ENCODE measurements around the gene AFF1.
A peak's percentile ranks its signal among the peaks of the same experiment; 100 is the strongest.
"Not testable (repeated sequence)": the region's sequence is repeated elsewhere in the genome, so short reads cannot be mapped to it uniquely, and the experiment has no call there.

AFF1 gene

DNA sequence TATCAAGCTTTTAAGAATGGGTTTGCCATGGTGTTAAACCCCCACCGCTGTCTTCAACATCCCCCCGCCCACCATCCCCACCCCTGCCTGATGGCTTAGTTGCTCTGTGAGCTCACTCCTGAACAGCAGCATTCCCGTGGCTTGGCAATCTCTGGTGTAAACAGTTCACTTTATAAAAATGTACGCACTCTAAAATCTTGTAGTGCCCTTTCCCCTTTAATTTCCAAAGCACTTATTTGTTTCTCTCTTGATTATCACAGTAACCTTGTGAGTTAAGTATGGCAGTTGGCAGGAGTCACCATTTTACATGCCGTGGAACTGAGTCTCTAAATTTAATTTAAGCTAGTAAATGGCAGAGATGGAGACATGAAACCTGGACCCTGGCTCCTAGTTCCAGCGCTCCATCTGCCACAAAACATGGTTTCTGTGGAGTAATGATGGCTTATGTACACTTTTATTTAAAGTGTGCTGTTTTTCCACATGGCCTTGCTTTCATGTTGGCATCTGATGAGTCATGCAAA is 123.1 kb downstream of the AFF1 start:
- DNase-seq (ENCODE audit: low read depth): no peak

DNA sequence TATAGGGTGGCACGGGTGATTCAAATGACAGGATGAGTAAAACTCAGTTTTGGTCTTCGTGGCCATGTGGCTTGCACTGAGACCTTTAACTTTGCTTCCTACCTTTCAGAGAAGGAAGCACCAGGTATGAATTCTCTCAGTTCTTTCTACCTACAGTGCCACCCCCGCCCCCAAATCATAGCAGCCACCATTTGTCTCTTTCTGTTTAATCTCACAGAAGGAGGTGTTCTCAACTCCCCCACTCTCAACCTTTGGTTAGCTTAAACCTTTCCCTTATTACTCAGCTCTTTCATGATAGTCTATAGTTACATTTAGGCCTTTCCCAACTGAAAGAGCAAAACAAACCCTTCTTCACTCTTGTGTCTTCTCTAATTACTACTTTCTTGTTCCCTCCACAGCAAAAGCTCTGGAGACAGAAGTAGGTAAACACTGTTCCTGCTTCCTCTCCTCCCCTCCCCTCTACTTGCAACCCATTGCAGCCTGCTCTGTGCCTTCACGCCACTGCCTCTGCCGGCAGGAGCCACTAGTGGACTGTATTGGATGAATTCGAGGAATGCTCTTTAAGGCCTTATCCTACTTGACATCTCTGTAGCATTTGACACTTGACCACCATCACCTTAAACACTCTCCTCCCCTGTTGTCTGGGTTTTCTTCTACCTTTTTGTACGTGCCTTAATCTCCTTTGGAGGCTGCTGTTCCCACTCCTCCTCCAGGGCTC is 123.7 kb downstream of the AFF1 start:
- DNase-seq (ENCODE audit: low read depth): no peak

DNA sequence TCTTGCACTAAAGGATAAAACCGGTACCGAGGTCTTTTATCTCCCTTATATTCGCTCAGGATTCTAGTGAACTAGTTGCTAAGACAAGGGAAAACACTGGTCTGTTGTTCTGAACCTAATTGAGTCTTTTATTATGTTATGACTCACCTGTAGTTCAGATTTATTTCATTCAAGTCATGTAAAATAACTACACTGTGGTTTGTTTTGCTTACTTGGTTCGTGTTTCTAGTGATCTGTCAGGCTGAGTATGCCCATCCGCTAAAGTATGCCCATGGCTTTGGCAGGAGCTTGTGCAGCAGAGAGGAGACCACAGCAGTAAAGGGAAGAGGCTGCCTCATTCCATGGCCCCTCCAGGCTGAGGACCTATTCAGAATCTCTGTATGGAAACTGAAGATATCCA is 126.1 kb downstream of the AFF1 start:
- peak; percentile 63 for DNase-seq (ENCODE audit: low read depth)

DNA sequence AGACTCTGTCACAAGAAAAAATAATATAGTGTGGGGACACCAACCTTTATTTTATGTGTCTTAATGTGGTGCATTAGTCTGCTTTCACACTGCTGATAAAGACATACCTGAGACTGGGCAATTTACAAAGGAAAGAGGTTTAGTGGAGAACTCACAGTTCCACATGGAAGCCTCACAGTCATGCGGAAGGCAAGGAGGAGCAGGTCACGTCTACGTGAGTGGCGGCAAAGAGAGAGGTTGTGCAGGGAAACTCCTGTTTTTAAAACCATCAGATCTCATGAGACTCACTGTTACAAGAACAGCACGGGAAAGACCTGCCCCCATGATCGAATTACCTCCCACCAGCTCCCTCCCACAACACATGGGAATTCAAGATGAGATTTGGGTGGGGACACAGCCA is 130.2 kb downstream of the AFF1 start:
- no peak for DNase-seq (ENCODE audit: low read depth)

DNA sequence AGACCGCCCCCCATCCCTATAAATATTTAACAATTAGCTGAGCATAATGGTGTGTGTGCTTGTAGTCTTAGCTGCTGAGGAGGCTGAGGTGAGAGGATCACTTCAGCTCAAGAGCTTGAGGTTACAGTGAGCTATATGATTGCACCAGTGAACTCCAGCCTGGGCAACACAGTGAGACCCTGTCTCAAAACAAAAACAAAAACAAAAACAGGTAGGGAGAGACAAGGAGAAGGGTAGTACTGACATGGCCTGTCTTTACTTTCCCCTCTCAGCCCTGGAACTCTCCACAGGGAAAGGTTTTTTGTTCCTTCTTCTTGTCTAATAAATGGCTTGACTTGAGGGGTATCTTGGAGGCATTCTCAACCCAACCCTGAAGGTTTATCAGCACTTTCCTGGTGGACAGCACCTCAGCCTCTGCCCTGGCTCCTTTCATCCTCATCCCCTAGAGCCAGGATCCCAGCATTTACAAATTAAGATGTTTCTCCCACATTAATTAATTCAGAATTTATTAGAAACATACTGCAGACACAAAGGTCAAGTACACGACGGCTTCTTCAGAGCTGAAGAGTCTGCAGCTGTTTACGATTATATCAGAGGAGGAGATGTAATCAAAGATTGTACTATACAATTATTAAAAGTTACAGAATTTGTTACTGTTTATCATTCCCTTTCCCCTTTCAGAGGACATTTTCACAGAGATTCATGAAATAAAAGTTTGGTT is 131.8 kb downstream of the AFF1 start:
- DNase-seq (ENCODE audit: low read depth): no peak

DNA sequence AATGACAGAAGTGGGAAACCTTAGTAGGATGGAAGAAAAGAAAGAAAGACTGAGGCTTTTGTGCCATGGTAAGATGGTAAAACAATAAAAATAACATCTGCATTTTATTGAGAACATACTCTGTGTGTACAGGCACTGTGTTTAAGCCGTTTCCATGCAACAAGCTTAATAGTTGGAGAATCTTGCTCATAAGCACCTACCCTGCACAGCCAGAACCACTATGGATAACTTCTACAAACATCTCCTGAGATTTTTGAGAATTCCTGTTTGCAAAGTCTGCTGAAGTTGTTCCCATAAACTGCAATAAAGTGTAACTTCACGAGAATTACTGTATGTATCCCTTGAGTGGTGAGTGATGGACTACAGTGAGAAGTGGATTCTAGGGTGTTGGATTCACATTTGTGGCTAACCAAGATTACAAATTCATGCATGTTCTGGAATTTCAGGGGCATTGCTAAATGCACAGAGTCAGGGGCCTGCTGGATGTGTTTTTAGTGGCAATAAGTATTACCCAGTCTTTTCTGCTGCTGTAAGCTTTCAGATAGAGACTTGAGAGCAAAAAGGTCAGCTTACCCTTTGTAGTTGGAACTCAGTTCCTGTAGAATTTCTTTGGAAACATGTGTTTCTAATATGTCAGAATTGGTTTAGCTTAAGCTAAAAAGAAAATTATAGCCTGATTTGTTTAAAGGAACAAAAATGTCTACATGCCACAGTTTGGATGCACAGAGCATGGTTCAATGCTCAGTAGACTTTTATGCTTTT is 132.5 kb downstream of the AFF1 start:
- DNase-seq (ENCODE audit: low read depth): no peak

DNA sequence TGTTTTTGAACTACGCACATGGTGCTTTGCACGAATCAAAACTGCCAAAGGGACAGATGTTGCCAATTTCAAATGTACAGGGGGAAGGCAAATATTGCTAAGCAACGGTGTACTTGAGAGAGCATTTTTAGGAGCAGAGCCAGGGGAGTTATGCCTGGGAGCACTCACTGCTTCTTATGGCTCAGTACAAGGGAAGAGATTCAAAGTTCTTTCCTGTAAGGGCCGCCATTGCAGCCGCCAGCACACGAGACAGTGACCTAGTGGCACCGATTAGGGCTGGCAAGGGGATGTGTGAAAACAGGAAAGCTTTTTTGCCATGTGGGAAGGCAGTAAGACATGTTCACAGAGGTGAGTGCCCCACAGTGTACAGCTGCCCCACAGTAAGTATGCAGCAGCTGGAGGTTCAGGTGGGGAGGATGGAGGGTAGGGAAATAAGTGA is 133.8 kb downstream of the AFF1 start:
- no peak for DNase-seq (ENCODE audit: low read depth)

DNA sequence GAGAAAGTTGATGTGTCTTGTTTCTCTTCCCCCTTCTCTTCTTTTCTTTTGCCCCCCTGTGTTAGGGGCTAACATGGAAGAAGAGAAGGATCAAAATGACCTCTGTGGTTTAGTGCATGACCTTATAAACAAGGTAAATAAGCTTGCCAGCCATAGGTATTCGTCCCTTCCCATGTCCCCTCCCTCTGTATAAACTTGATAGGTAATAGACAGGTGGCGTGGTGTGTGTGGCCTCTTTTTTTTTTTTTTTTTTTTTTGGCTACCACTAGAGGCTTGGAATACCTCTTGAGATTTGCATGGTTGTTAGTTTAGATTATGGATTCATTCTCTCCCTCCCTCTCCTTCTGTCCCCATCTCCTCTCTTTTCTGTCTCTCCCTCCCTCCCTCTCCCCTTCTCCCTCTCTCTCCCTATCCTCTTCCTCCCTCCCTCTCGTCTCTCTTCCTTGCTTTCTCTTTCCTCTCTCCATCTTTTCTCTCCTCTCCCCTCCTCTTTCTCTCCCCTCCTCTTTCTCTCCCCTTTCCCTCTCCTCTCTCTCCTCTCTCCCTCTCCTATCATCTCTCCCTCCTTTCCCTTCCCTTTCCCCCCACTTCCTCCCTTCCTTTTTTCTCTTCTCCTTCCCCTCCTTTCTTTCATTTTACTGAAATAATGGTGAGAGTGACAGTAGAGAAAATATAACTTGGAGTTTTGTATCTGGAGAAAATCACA is 134.4 kb downstream of the AFF1 start:
- no peak for DNase-seq (ENCODE audit: low read depth)

DNA sequence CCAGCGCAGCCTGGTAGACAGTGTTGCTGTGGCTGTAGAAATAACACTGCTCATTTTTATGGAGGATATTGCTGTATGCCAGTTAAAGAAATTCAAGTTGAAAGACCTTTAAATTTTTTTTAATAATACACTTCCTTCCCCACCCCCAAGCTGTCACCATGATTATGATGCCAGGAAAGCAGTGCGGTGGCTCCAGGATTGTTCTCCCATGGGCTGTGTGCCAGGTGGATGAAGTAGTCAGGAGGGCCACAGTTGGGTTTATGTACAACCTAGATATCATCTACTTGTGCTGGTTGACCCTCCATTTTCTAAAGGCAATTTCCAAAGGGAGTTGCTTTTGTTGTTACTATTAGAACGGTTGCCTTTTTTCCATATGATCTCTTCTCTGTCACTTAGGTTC is 136.6 kb downstream of the AFF1 start:
- DNase-seq (ENCODE audit: low read depth): no peak

DNA sequence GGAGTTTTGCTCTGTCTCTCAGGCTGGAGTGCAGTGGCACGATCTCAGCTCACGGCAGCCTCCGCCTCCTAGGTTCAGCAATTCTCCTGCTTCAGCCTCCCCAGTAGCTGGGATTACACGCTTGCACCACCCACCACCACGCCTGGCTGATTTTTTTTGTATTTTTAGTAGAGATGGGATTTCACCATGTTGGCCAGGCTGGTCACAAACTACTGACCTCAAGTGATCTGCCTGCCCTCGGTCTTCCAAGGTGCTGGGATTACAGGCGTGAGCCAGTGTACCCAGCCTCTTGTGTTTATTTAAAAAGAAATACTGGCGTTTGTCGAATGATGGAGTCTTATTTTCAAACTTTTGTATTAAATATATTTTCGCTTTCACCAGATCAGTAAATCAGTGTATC is 137.7 kb downstream of the AFF1 start:
- not testable (repeated sequence) for DNase-seq (ENCODE audit: low read depth)

DNA sequence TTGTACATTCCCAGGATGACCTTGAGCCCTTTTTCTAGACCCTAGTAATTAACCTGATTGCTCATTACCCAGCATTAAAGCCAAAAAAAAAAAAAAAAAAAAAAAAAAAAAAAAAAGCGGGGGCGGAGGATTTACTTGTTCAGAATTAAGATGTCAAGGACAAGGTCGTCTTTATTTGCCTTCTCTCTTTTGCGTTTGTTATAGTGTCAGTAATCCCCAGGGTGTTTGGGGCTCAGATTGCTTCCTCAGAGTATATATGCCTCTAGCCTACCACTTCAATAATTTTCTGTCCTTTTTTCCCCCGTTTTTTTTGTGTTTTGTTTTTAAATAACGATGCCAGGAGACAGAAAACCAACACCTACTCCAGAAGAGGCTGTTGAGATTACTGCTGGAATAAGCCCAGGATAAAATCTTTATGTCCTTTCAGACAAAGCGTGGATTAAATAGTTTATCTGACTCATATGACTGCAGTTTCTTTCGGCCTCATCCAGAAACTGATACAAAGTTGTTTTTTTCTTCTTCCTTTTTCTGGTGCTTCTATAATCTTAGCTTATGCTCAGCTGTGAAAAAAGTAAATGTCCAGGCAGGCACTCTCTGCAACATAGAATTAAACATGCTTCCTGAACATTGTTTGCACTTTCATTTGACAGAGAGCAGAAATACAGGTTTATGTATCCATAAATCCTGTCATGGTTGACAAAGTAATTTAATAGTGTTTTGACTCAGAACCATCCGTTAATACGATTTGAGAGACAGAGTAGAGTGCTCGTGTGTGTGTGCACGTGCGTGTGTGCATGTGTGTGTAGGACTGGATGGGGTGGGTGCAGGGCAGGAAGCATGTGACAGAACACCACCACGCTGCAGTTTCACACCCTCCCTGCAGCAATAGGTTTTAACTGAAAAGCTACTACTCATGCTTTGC is 138.6 kb downstream of the AFF1 start:
- no peak for DNase-seq (ENCODE audit: low read depth)

DNA sequence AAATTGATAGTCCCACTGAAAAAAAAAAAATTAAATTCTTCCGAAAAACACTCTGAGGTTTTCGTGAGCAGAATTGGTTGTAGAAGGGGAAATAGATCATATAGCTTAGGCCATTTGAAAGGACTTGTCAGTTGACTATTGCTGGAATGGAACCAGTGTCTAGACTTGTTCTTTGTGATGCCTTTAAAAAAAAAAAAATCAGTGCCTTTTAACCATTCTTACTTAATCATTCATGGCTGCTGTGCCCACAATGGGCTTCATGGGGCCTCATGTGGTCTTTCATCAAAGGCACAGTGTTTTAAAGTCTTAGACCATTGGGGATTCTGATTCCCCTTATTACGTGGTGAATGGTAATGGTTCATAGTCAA is 139.3 kb downstream of the AFF1 start:
- no peak for DNase-seq (ENCODE audit: low read depth)

DNA sequence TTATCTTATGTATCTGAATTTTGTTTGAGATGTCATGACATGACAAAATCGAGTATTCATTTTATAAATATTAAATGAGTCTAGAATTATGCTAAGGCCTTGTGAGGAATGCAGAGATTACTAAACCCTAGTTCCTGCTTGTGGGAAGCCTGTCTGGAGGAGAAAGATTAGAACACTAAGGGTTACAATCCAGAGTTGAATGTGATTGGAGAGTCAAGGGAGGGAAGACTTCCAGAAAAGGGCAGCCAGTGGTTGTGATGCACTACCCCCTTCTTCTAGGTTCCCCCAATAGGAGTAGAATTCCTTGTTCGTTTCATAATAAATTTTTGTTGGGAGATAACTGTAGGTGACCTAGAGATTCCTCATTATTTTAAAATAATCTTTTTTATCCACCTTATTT is 141.1 kb downstream of the AFF1 start:
- no peak for DNase-seq (ENCODE audit: low read depth)

DNA sequence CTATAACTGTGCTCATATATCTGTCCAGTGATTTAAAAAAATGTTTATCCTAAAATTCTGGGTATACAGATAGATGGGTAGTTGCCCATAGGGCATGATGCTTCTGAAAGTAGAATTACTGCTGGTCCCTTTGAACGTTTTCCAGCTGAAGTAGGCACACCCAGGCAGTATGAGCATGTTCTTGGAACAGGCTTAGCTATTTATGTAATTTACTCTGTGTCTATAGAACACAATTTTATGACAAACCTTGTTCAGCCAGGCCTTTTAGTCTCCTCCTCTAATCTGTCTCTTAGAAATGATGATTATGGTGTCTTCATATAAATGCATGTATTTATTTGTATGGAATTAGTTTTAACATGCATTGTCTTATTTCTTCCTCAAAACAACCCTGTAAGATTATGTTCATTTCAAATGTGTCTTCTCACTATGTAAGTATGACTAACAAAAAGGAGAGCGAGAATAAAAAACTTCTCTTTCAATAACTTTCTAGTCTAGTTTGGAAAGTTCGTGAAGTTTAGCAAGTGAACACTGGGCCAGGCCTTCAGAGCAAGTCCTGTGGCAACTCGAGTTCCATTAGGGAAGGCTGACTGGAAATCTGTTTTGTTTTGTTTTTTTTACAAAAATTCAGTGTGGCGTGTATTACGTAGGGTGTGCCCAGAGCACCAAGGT is 142.0 kb downstream of the AFF1 start:
- no peak for DNase-seq (ENCODE audit: low read depth)

DNA sequence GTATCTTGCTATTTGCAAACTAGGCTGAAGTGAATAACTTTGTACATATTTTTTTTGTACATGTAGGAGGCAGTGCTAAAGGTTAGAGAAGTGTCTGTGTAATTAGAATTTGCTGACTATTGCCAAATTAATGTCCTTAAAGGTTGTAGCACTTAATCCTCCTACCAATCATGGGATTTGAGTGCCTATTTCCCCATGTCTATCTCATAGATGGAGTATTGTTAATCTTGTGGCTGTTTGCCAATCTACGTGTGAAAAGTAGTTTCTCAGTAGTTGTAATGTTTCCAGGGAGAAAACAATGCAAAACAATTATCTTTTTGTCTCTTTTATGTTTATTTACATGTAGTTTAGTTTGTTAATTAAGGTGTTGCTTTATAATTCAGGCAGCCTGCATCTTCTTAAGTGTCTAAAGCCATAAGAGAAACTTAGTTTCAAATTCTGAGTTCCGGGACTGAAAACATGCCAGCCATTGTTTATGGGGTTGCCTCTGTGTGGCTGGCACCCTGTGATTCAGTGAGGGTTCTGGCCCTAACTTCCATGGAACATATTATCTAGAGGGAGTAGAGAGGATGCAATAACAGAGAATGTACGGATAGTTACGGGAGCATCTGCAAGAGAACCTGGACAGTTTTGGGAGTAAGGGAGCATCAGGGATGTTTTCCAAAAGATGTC is 143.2 kb downstream of the AFF1 start:
- no peak for DNase-seq (ENCODE audit: low read depth)

DNA sequence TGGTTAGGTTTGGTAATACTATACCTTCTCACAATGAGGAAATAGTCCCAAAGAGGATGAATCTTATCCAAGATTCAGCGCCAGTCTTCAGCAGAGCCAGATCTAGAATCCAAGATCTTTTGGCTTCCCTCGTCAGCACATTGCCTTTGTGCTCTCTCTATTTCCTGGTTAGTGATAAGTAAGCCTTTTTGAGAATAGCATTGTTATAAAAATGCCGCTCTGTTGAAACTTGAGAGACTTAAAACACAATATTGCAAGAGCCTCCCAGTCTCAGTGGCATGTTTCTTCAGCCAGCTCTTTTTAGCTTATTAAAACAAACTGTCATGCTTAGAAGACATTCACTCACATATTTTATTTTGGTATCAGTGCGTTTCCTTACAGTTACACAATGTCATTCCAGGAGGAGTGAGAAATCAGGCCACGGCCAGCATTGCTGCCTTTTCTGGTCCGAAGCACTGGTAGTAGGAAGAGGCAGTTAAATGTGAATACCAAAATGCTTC is 144.2 kb downstream of the AFF1 start:
- peak; percentile 72 for DNase-seq (ENCODE audit: low read depth)

DNA sequence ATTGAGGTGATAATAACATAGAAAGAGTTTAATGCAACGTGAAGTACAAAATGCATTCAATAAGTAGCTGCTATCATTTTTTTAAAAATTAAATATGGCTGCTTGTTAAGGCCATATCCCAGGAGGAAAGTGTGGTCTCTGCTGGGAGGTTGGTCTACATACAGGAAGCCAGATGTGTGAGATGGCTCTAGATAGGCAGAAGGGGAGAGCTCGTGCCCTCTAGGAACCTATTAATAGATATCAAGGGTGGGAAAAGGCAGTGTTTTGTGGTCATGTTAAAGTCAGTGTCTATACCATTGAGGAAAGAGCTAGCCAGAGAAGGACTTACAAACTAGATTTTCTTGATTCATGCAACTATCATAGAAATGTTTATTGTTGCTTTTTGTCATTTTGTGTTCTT is 145.2 kb downstream of the AFF1 start:
- no peak for DNase-seq (ENCODE audit: low read depth)

DNA sequence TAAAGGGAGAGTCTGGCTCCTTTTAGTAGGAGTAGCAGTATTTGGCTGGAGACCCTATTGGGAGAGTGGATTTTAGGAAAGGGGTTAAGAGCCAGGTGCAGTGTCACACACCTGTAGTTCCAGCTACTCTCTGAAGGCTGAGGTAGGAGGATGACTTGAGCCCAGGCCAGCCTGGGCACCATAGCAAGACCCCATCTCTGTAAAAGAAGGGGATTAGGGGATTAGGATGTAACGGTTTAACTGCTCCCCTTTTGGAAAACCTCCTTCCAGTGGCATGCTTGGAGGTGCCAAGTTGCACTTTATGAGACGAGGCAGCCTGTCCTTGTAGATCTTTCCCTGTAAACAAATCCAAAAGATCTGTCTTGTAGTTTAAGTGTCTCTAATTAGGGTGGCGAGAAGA is 145.7 kb downstream of the AFF1 start:
- DNase-seq (ENCODE audit: low read depth): no peak

DNA sequence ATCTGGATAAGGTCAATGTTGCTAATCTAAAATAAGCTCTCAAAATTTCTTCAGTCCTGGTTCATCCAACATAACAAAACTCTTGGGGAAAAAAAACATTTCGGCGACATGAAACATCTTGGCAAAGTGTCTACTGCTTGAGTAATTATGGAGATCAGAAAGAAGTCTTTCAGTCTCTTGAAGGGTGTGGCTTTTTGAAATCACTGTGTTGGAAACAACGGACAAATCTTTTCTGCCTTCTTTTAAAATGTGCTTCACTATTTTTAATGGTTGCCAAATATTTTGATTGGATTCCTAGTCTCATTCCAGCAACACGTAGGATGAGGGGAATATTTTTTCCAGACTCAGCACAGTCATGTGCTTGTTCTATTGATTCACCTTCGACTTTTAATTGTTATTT is 147.0 kb downstream of the AFF1 start:
- peak; percentile 47 for DNase-seq (ENCODE audit: low read depth)

DNA sequence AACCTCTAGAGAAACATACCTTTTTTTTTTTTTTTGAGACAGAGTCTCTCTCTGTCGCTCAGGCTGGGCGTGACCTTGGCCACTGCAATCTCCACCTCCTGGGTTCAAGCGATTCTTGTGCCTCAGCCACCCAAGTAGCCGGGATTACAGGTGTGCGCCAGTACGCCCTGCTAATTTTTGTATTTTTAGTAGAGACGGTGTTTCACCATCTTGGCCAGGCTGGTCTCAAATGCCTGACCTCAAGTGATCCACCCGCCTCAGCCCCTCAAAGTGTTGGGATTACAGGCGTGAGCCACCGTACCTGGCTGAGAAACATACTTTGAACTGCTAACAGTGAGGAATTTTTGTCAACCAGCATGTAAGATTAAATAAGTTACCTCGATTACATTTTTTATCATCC is 150.9 kb downstream of the AFF1 start:
- DNase-seq (ENCODE audit: low read depth): not testable (repeated sequence)

All from stromal cell of bone marrow (primary cell).